SK-N-SH (cell line): Measurements from ENCODE around the gene SLAIN1. TPM values are rescaled to one million over a fixed set of nuclear protein-coding genes. Genes with fewer than 3 reads are reported as not detected.

Source experiments
- CTCF ChIA-PET: fragments of 300-600, 350-600 bp; formaldehyde crosslinking; extraction: SDS; loops from one replicate; lab custom pipeline; 2021; lab: Yijun Ruan, JAX
- POLR2A ChIA-PET: fragments of 350-600 bp; sonication (Branson Sonifier 250); formaldehyde crosslinking; extraction: SDS; loops from one replicate; lab custom pipeline; 2020; ENCODE audit warnings: antibody characterized with exemption, inconsistent platforms; lab: Yijun Ruan, JAX
- DNase-seq: peaks from one replicate; pipeline ENCODE4 v3.0.0; 2012
- H2AFZ ChIP-seq: fragments of 200-600 bp; sonication (generic); 2 replicates; pipeline ENCODE4 v1.8.1; 2016; ENCODE audit warnings: antibody characterized with exemption, mild to moderate bottlenecking, low read depth
- H3F3A ChIP-seq: fragments of 200-600 bp; sonication (generic); replicated peaks from 2 replicates; pipeline ENCODE3; 2016; ENCODE audit warnings: antibody characterized with exemption, mild to moderate bottlenecking; ENCODE audit not compliant: insufficient read depth
- H3K27ac ChIP-seq, 2 experiments: fragments of 200-500 bp in 1 of 2; fragments of 200-600 bp in 1 of 2; sonication (Bioruptor generic) in 1 of 2; sonication (generic), shearing (Covaris generic) in 1 of 2; 2 replicates each; pipeline versions ENCODE4 v1.5.1 to v1.6.1; 2014 to 2016; ENCODE audit warnings: low read depth in 2 of 2, inconsistent platforms in 1 of 2, low read length in 1 of 2, mild to moderate bottlenecking in 1 of 2, mixed read lengths in 1 of 2
- H3K27me3 ChIP-seq: fragments of 200-600 bp; sonication (generic), shearing (Covaris generic); 2 replicates; pipeline ENCODE4 v1.6.1; 2016; ENCODE audit warnings: mixed run types; ENCODE audit not compliant: insufficient read depth
- H3K36me3 ChIP-seq, 2 experiments: fragments of 200-500 bp in 1 of 2; fragments of 200-600 bp in 1 of 2; sonication (Bioruptor generic) in 1 of 2; sonication (generic) in 1 of 2; replicated peaks in 1 of 2; 2 replicates each; pipeline versions ENCODE3 to v1.5.1; 2014 to 2016; ENCODE audit warnings: low read length in 1 of 2, mild to moderate bottlenecking in 1 of 2; ENCODE audit not compliant: insufficient read depth in 2 of 2, control insufficient read depth in 1 of 2
- H3K4me1 ChIP-seq, 2 experiments: fragments of 200-500 bp in 1 of 2; fragments of 200-600 bp in 1 of 2; sonication (Bioruptor generic) in 1 of 2; sonication (generic), shearing (Covaris generic) in 1 of 2; 2 replicates each; pipeline versions ENCODE4 v1.5.1 to v1.6.1; 2014 to 2016; ENCODE audit warnings: low read depth in 1 of 2, low read length in 1 of 2, mixed run types in 1 of 2; ENCODE audit not compliant: insufficient read depth in 2 of 2, control insufficient read depth in 1 of 2
- H3K4me2 ChIP-seq: fragments of 200-600 bp; sonication (generic), shearing (Covaris generic); 2 replicates; pipeline ENCODE4 v1.6.1; 2017; ENCODE audit warnings: mixed run types
- H3K4me3 ChIP-seq, 2 experiments: fragments of 200-500 bp in 1 of 2; fragments of 200-600 bp in 1 of 2; sonication (Bioruptor generic) in 1 of 2; sonication (generic), shearing (Covaris generic) in 1 of 2; 2 replicates each; pipeline versions ENCODE4 v1.5.1 to v1.8.1; 2014 to 2016; ENCODE audit warnings: low read depth in 2 of 2, inconsistent platforms in 1 of 2, low read length in 1 of 2, mild to moderate bottlenecking in 1 of 2, mixed read lengths in 1 of 2, moderate library complexity in 1 of 2
- H3K79me2 ChIP-seq: fragments of 200-600 bp; sonication (generic); 2 replicates; pipeline ENCODE4 v1.8.1; 2017; ENCODE audit warnings: mild to moderate bottlenecking; ENCODE audit not compliant: insufficient read depth
- H3K9ac ChIP-seq: fragments of 200-600 bp; sonication (generic); 2 replicates; pipeline ENCODE4 v1.6.1; 2017; ENCODE audit warnings: mixed run types
- H3K9me2 ChIP-seq: fragments of 200-600 bp; sonication (generic); 2 replicates; pipeline ENCODE4 v1.6.1; 2017; ENCODE audit warnings: mixed run types
- H3K9me3 ChIP-seq: fragments of 200-600 bp; sonication (generic); 2 replicates; pipeline ENCODE4 v1.6.1; 2017; ENCODE audit warnings: mixed run types, mild to moderate bottlenecking, moderate library complexity
- H4K20me1 ChIP-seq: fragments of 200-600 bp; sonication (generic); 2 replicates; pipeline ENCODE4 v1.6.1; 2017; ENCODE audit warnings: mild to moderate bottlenecking, mixed run types; ENCODE audit not compliant: insufficient read depth
- CTCF ChIP-seq: fragments of 200-600 bp; sonication (generic); IDR thresholded peaks from 2 replicates; pipeline ENCODE4 v1.6.1; 2017; ENCODE audit warnings: antibody characterized with exemption, mild to moderate bottlenecking, moderate library complexity
- EP300 ChIP-seq, 2 experiments: IDR thresholded peaks; 2 replicates each; pipeline versions ENCODE4 v1.4.0 to v1.6.1; 2012; ENCODE audit warnings: borderline replicate concordance in 1 of 2, low read depth in 1 of 2, low read length in 1 of 2
- GATA2 ChIP-seq: sonication (generic); formaldehyde crosslinking; IDR thresholded peaks from 2 replicates; pipeline ENCODE4 v1.5.0; 2020; ENCODE audit warnings: mild to moderate bottlenecking, missing genetic modification reagents
- JUND ChIP-seq: IDR thresholded peaks from 2 replicates; pipeline ENCODE4 v1.4.0; 2012
- PBX3 ChIP-seq: IDR thresholded peaks from 2 replicates; pipeline ENCODE4; 2012
- RAD21 ChIP-seq: IDR thresholded peaks from 2 replicates; pipeline ENCODE4 v1.6.1; 2012; ENCODE audit warnings: mild to moderate bottlenecking, low read length
- RXRA ChIP-seq: IDR thresholded peaks from 2 replicates; pipeline ENCODE4 v1.4.0; 2012; ENCODE audit warnings: low read depth, mild to moderate bottlenecking, borderline replicate concordance
- SMC3 ChIP-seq: IDR thresholded peaks from 2 replicates; pipeline ENCODE4 v1.6.1; 2012; ENCODE audit warnings: low read depth, low read length, improper control_type of control experiment
- WGBS: methylation state at CpG from one replicate; pipeline ENCODE4 v1.1.6; 2017; ENCODE audit warnings: low lambda C conversion rate; 5-methylcytosine and 5-hydroxymethylcytosine counted together
- polyA plus RNA-seq, 3 experiments: library from polyadenylated mRNA; depleted of rRNA; stranded (reverse); fragments of >200 nt; gene quantifications; 2 replicates each; pipeline ENCODE4 v1.2.3, GENCODE V29; 2012
- TF ChIP-seq, protein P1 (sequence below): IDR thresholded peaks from 2 replicates; pipeline ENCODE4 v1.6.1; 2012; ENCODE audit warnings: mild to moderate bottlenecking, low read depth, low read length, moderate library complexity

The SLAIN1 gene
- polyA plus RNA-seq, 1 of the 3 experiments (the other 2 are of a cell fraction): 1.6 TPM

- no peak overlapping the region for H3K4me2 ChIP-seq
- no peaks in the 10 kb centered on the region for H3K36me3 ChIP-seq
- no peak overlapping the region for H3K4me3 ChIP-seq
- no peak overlapping the region for H3K27ac ChIP-seq
- H3K9me3 ChIP-seq: no peaks in the 10 kb centered on the region
- peak; percentile 23 for DNase-seq
- H2AFZ ChIP-seq: no peak overlapping the region
- no peaks in the 10 kb centered on the region for H3K79me2 ChIP-seq
- TF ChIP-seq RXRA (no peak), JUND (no peak), EP300 (IDR thresholded peaks at IDR 0.05; ENCODE audit: borderline replicate concordance in 1 of 2, low read depth in 1 of 2, low read length in 1 of 2) (no peak), RAD21 (peak; percentile 88), CTCF (peak; percentile 80), SMC3 (peak; percentile 71), GATA2 (CRISPR knock-in tag) (no peak), PBX3 (no peak)
- TF ChIP-seq, protein P1, sequence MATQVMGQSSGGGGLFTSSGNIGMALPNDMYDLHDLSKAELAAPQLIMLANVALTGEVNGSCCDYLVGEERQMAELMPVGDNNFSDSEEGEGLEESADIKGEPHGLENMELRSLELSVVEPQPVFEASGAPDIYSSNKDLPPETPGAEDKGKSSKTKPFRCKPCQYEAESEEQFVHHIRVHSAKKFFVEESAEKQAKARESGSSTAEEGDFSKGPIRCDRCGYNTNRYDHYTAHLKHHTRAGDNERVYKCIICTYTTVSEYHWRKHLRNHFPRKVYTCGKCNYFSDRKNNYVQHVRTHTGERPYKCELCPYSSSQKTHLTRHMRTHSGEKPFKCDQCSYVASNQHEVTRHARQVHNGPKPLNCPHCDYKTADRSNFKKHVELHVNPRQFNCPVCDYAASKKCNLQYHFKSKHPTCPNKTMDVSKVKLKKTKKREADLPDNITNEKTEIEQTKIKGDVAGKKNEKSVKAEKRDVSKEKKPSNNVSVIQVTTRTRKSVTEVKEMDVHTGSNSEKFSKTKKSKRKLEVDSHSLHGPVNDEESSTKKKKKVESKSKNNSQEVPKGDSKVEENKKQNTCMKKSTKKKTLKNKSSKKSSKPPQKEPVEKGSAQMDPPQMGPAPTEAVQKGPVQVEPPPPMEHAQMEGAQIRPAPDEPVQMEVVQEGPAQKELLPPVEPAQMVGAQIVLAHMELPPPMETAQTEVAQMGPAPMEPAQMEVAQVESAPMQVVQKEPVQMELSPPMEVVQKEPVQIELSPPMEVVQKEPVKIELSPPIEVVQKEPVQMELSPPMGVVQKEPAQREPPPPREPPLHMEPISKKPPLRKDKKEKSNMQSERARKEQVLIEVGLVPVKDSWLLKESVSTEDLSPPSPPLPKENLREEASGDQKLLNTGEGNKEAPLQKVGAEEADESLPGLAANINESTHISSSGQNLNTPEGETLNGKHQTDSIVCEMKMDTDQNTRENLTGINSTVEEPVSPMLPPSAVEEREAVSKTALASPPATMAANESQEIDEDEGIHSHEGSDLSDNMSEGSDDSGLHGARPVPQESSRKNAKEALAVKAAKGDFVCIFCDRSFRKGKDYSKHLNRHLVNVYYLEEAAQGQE: no peak
- H3K9ac ChIP-seq: no peak overlapping the region
- CTCF ChIA-PET: interaction anchor here (0.6 to 7.8 kb wide), 14 partner anchors 10 to 259 kb away, joined by 3 to 80 read pairs (median 4); no protein-coding TSS in a partner anchor
- H3F3A ChIP-seq: no peaks in the 10 kb centered on the region
- POLR2A ChIA-PET: no interaction called here
- H4K20me1 ChIP-seq: no peaks in the 10 kb centered on the region
- no peaks in the 10 kb centered on the region for H3K9me2 ChIP-seq
- no peaks in the 10 kb centered on the region for H3K27me3 ChIP-seq
- WGBS: 64% methylated on average over 5 of the region's 5 CpGs
- no peaks in the 10 kb centered on the region; a peak in 1 of 4 replicates for H3K4me1 ChIP-seq
These were observed 54.3 kb downstream of the SLAIN1 start for GRCh38 chr13:77751513-77752456.
